GM19463 (cell line): ENCODE results near the gene MDFIC2.
"Not testable (repeated sequence)": the region's sequence is repeated elsewhere in the genome, so short reads cannot be mapped to it uniquely, and the experiment has no call there.

Experiments
- ATAC-seq: cut with Tn5 transposase; IDR thresholded peaks from one replicate; pipeline ENCODE4 v1.9.1; 2021; ENCODE audit warnings: mild to moderate bottlenecking, moderate library complexity; ENCODE audit not compliant: unreplicated experiment

The MDFIC2 gene

DNA sequence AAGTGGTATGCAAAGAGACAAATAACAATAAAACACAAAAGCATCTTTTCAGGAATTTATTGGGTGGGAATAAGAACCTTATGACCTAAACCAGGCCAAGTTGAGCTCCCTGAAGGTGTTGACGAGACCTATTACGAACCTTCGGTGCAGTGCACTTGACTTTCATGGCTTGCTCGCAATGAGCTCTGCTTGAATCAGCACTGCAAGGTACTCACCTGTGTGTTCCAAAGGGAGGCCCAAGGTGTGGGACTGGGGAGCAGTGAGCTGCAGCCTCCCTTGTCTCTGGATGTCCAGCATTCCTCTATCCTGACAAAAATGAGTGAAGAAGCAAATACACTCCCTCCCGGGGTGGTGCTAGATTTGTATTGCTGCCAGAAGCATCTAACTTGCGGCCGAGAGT, at the start of gene MDFIC2:
MDFIC2 (minus strand) TSS at position 303 of the 400 bp plus-strand sequence. CDS start 665 bp downstream, outside the sequence.
- ATAC-seq: no peak

DNA sequence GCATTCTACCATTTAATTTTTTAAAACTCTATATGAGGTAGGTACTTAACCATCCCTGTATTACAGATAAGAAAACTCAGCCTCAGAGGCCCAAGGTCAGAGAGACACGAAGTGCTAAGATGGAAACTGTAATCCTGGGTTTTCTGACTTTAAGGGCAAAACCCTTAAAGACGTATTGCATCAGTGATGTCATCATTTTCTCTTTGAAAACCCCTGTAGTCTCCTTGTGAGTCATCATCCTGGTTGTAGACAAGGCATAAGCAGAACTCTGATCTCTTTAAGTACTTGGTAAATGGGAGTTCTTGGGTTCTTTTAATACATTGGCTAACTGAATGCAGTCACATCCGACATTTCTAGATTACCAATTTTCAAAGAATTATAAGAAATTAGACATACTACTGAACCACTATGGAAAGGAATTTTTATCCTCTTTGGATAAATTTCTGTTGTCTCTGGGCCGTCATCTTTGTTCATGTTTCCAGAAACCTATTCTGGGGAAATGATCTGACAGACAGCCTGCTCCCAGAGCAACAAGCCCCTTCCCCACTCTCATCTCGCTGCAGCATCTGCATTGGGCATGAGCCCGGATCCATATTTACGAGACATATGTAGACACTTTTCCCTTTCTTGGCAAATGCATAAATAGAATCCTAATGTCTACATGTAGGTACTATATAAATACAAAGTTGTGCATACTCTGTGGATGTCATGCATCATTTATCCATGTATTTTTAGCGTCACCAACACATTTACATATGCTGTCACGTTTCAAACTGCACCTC, 48.7 kb upstream of the MDFIC2 start:
- peak; percentile 93 for ATAC-seq

DNA sequence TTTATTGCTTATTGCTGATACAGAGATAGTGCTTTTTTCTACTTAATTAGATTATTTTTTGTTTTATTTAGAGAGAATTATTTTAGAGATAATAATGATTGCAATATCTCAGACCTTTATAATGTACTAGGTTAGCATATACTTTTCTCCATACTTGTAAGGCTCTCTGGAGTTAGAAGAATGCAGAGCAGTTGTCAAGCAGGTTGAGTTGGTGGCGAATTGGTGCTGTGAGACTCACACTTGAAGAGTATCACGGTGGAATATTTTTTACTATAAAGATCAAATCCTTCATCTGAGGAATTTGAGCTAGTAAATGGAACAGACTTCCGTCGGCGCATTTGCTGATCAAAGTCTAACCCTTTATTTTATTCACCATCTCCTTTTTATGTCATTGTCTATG, 47.3 kb upstream of the MDFIC2 start:
- no peak for ATAC-seq

DNA sequence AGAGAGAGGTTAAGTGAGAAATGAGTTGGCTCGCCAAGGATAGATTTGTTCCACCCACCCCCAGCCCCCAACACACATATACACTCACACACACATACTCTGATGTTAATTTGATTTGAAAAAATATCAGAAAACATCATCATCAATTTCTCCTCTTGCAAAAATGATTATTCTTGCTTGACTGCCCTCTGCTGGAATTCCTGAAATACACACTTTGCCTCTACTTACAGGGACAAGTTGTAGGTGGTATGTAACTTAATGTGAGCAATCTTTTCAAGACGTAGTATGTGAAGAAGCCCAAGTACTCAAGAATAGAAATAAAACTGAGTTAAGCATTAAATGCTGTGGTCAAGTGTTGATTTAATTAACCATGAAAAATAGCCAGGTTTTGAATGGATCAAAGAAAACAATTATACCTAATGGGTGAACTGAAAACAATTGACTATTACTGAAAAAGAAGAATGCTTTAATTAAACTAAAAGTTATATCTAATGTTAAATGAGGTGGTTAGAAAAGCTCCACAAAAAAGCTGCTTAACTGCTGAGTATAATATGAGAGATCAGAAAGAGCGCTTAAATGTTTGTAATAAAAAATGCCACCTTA, 46.6 kb upstream of the MDFIC2 start:
- no peak for ATAC-seq

DNA sequence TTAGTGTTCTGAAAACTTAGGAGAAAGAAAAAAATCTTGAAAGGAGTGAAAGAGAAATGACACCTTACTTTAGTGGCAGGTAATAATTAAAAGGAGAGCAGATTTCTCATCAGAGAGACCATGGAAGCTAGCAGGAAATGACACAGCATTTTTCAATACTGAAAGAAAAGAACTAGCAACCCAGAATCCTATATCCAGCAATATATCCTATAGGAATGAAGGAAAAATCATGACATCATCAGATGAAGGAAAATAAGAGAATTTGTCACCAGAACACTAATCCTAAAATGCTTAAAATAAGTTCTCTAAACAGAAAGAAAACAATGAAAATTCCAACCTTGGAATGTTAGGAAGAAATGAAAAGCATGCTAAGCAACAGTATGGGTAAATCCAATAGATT, 39.8 kb upstream of the MDFIC2 start:
- ATAC-seq: no peak

DNA sequence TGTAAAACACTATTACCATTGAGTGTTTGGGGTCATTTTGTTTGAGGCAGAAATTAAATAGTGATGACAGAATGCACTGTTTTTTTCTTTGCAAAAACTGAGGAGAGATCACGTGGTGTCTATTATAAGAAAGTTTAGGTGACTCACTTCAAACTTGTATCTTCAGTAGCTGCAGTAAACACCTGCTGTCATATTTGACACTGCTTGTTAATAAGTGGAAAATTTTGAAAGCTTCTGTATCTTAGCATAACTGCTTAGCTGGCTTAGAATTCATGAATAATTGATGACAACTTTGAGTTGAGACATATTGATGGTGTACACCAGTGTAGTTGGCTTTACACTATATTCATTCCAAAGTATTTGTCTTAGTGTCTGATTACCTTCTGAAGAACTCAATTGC, 29.7 kb upstream of the MDFIC2 start:
- ATAC-seq: no peak

DNA sequence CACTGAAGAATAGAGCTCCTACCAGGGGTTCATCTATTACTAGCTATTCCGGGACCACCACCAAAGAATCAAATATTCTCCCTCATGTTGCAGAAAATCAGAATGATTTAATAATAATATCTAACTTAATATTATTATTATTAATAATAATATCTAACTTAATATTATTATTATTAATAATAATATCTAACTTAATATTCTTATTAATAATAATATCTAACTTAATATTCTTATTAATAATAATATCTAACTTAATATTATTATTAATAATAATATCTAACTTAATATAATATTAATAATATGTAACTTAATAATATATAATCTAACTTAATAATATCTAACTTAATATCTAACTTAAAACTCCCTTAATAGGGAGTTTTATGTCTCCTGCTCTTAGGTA, 24.4 kb upstream of the MDFIC2 start:
- not testable (repeated sequence) for ATAC-seq

DNA sequence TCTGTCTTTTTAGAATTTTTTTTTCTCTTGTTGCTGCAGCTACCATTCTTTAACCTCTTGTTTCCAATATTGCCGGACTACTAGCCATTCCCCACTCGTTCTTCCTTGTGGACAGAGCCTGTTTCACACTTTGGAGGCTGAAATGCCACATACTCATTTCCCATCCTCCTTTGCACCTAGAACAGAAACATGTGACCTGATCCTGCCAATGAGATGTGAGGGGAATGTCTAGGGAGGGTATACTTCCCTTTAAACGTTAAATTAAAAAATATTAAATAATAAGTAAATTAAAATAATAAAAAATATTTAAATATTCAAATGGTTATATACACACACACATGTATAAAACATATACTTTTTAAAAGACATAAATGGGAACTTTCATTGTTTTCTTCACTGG, 20.6 kb upstream of the MDFIC2 start:
- no peak for ATAC-seq

DNA sequence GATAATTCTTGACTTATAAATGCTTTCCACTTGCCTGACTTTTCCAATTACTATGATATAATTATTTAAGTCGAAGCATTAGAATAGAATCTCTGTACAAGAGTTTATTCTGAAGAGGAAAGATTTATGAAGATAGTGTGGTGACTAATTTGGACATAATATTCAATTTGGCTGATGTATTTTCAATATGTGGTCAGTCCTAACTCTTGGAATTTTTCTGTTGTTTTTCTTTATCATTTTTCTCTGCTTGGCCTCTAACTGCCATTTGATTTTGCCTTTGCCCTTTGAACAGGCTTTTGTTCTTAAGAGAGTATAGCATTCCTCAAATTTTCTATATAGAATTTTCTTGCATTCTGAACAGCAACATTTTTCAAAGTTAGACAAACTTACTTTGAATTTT, 2.6 kb upstream of the MDFIC2 start:
- no peak for ATAC-seq

DNA sequence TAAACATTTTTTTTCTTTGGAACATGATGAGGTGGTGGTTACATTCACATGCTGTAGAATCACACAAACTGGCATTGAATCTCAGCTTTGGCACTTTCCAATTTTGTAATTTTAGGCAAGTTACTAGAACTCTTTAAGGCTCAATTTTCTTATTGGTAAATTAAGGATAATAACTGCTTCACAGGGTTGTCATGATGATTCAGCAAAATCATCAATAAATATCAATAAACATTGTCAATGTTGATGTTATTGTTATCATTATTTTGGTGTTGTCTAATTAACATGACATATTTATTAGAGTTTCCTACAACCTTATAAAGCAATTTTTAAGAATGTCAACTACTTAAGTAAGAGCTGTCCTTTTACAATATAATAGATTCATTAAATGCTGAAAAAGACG, 1.6 kb downstream of the MDFIC2 start:
- no peak for ATAC-seq

DNA sequence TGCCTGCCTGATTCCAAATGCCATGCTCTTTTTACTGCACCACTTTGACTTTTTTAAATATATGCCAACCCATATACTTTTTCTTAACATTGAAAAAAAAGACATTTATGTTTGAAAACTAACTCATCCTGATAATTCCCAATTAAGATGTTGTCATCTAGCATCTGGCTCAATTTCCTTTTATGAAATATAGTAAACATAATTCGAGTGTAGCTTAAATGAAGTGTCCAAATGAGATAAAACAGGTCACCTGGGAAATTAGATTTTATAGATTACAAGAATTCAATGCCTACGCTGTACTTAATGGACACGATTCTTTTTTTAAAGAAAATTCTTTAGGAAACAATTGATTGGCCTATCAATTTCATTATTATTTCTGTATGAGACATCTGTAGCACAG, 2.8 kb downstream of the MDFIC2 start:
- ATAC-seq: no peak

DNA sequence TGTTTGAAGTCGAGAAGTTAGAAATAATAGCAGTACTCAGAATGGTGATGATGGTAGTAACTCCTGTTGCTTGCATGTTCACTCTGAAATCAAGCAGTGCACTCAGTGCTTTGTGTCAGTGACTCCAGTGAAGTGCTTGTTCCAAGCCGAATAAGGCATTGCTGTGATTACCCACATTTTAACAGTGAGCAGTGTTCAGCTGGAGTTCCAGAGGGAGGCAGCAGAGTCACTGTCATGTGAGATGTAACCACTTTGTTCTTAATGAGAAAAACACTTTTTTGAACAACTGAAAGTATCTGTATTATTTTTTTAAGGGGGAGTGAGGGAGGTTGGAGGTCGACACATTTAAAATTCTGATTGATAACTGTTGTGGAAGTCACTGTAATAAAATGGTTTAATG, 3.7 kb downstream of the MDFIC2 start:
- no peak for ATAC-seq

DNA sequence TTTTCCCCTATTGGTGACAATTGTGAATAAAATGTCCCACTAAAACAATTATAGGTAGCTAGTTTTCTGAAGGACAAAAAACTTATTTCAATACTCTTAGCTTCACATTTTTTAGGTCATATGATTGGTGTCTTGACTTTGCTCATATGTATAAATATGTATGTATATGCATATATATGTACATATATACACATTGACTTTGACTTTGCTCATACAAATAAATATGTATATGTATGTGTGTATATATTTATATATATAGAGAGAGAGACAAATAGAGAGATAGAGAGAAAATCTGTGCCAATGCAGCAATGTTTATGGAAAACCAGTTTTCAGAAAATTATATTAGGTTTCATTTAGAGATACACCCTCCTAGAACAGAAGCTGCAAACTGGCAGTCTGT, 5.7 kb downstream of the MDFIC2 start:
- no peak for ATAC-seq

DNA sequence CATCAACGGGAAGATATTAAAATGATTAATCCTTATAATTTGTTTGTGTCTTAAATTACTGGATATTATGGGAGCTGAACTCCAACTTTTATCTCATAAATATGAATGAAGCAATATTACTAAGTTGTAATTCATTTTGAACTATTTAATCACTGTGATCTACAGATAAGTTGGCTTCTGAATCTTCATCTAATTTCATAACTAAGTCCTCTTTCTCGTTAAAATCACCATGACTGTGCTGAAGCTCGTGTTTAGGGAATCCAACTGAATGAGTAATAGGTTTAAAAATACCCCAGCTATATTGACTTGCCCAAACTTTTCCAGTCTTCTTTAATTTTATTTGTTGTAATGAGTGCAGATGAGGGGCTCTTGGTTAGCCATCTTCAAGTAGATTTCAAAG, 14.1 kb downstream of the MDFIC2 start:
- no peak for ATAC-seq

DNA sequence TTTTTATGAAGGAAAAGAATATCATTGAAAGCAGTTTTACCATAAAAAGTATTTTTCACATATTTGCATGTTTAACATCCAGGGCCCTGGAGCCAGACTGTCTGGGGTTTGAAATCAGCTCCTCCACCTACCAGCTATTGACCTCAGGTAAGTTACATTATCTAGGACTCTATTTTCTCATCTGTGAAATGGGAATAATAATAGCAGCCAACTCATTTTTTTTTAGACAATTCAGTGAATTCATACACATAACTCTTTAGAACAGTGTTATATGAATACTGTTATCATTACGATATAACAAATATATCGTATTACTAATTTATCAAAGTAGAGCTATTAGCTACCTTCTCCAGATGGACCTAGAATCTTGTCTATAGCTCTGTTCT, 21.3 kb downstream of the MDFIC2 start:
- no peak for ATAC-seq

DNA sequence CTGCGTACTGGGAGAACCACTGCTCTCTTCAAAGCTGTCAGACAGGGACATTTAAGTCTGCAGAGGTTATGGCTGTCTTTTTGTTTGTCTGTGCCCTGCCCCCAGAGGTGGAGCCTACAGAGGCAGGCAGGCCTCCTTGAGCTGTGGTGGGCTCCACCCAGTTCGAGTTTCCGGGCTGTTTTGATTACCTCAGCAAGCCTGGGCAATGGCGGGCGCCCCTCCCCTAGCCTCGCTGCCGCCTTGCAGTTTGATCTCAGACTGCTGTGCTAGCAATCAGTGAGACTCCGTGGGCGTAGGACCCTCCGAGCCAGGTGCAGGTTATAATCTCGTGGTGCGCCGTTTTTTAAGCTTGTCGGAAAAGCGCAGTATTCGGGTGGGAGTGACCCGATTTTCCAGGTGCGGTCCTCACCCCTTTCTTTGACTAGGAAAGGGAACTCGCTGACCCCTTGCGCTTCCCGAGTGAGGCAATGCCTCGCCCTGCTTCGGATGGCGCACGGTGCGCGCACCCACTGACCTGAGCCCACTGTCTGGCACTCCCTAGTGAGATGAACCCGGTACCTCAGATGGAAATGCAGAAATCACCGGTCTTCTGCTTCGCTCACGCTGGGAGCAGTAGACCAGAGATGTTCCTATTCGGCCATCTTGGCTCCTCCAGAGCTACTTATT, 21.9 kb downstream of the MDFIC2 start:
- ATAC-seq: not testable (repeated sequence)

DNA sequence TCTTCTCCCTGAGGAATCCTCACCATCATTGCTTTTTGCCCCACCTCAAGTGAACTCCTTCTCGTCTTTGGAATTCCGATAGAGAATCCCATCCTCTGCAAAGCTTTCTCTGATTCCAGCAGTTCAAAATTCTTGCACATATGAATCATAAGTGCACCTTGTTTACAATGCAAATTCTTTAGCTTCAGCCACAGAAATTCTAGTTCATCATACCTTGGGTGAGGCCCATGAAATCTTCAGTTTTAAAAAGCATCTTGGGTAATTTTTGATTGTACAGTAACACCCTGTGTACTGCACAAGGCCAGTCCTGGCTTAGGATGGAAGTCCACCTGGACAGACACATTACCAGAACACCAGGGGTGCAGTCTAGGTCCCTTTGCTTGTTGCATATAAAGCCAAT, 30.8 kb downstream of the MDFIC2 start:
- no peak for ATAC-seq

DNA sequence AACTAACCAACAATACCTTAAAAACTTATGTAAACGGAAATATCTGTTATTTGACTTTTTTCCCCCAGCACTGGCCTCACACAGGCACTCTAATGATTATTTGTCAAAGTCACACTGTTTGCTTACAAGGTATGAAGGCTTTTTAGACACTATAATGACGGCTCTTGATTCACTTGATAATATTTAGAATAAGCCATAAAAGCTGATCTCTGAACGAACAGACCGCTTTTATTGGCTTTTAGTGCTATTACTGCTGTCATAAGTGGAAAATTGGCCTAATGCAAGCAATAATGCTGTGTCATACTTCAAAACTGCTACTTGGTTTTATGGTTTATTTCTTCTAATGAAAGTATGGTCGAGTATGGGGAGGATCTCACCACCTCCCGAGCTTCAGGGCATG, 35.1 kb downstream of the MDFIC2 start:
- no peak for ATAC-seq

DNA sequence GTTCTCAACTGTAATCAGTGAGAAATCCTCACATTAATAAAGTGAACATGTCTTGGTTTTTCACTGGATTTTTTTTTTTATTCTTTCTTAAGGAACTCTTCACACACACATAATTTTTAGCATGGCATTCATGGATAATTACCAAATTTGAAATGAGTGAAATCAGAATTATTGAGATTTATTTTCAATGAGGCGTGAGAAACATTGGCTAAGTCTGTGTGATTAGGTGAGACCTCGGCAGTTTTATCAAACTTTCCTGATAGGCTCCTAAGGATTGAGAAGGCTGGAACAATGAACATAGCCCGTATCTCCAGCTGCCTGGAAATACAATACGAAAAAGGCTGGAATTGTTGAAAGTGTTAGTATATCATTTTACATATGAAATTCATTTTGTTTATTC, 35.5 kb downstream of the MDFIC2 start:
- ATAC-seq: no peak

DNA sequence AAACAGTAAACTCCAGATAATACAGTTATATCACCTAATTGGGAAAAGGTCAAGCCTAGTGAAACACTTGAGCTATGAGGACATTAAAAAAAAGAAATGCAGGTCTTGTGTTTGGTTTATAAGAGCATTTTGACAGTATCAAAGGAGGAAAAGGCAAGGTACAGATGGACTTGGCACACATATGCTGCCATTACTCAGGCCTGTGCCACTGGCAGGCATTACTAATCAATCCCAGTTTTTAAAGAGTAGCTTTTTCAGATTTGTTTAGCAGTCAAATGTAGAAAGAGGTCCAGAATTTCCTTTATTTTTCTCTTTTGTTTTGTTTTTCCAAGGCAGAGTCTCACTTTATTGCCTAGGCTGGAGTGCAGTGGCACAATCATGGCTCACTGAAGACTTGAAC, 38.9 kb downstream of the MDFIC2 start:
- no peak for ATAC-seq

DNA sequence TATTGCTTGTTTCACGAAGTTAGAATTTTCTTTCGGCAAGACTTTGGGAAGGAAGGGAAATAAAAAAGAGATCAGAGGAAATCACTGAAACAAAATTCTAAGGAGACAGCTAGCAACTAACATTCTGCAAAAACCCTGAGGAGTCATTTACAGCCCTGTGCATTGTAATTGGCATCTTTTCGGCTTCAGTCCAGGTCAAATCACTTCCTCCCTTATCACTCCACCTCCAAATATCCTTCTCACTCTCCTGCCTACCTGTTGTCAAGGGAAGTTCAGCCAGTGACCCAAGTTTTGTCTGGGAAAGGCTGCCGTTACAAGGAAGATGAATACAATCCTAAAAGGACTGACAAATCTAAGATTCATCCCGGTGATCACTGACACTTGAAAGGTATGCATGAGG, 39.6 kb downstream of the MDFIC2 start:
- no peak for ATAC-seq

DNA sequence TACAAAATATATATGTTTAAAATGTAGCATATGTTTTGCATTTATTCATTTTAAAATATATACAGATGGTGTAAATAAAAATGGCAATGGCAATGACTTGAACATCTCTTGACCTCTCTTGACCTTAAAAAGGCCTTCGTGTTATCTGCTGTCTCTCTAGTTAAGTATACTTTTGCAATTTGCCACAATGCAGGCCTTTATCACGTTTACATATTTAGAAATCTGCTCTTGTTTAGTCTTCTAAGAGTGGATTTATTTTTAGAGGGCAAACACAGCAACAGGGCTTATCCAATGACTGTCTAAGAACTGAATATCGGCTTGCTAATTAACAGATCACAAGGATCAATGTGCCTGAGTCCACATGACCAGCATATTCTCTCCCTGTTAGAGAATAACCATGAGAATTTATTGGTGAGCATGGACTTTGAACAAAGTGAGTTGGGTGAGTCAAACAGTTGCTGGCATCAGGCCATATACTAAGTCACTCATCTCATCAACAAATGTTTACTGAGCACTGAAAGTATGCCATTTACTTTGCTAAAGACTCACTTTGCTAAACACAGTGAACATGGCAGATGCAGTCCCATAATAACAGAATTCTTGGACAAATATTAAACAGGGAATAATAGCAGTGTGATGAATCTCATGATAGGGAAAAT, 48.2 kb downstream of the MDFIC2 start:
- ATAC-seq: no peak
